ENCODE results near the gene CEBPB.

The CEBPB gene

DNA sequence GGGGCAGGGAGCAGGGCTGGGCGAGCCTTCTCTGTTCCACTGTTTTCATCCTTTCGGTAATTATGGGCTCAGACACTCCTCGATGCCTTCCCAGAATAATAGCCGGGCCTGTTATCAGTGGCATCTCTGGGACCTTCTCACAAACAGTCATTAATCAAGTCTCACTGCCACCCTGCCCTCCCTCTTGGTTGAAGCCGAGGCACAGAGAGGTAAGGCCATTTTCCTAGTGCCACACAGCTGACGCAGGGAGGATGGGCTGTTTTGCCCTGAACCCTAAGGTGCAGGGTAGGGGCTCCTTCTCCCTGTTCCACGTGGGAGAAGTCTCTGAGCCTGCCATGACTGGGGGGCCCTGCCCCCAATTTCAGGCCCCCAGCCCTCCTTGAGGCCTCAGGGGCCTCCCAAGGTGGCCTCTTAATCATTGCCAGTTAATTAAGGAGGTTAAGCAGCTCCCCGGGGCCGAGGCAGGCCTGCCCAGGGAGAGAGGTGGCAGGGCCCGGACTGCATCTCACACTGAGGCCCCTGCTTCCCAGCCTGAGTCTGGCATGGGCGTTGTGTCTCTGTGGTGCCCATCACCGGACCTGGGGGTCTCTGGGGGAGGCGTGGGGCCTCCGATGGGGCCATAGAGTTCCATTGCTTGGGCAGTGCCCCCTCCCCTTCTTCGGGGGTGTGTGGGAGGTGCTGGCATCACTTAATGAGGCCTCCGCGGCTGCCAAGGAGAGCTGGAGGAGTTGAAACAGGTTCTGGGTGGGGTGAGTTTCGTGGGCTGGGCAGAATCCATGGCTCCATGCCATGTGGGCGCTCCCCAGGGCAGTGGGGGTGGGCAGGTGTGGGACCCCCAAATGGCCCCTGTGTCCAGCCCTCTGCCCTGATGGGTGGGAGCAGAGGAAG, 42.9 kb downstream of the CEBPB start:
- H4K20me1 ChIP-seq (ENCODE audit: insufficient read depth, low read length) = no peaks in the 10 kb centered on the region
- H3K27me3 ChIP-seq (replicated peaks; ENCODE audit: insufficient read depth, low read length) = peaks cover 44% of the 10 kb centered on the region
- no peak overlapping the region for H3K9ac ChIP-seq (ENCODE audit: low read length)
- H3F3A ChIP-seq (ENCODE audit: insufficient read depth, low read length) = no peaks in the 10 kb centered on the region
- H2AFZ ChIP-seq (ENCODE audit: low read length) = no peak overlapping the region
- no peaks in the 10 kb centered on the region for H3K79me2 ChIP-seq (ENCODE audit: low read length)
- no peaks in the 10 kb centered on the region for H3K4me1 ChIP-seq (ENCODE audit: low read length)
- no peak overlapping the region for H3K27ac ChIP-seq (ENCODE audit: low read length)
- H3K9me2 ChIP-seq (replicated peaks; ENCODE audit: insufficient read depth, low read length) = no peaks in the 10 kb centered on the region
- no peak overlapping the region for H3K4me3 ChIP-seq (ENCODE audit: low read length)
- no peak overlapping the region for H3K4me2 ChIP-seq (ENCODE audit: low read depth, low read length)
- no peaks in the 10 kb centered on the region for H3K36me3 ChIP-seq (replicated peaks; ENCODE audit: insufficient read depth, low read length)
- H3K9me3 ChIP-seq (replicated peaks; ENCODE audit: insufficient read depth, low read length) = no peaks in the 10 kb centered on the region
- no peak for TF ChIP-seq CTCF (IDR thresholded peaks at IDR 0.05; ENCODE audit: low read length)
- TF ChIP-seq EZH2phosphoT487 (IDR thresholded peaks at IDR 0.05; ENCODE audit: low read length) = no peak
- TF ChIP-seq EZH2 (optimal IDR thresholded peaks at IDR 0.05; ENCODE audit: low read depth, low read length) = no peak
- DNase-seq = no peak

- Histone ChIP-seq H3K9ac (ENCODE audit: low read length) (no peak overlapping the region), H3K9me3 (replicated peaks; ENCODE audit: insufficient read depth, low read length) (no peaks in the 10 kb centered on the region), H3K4me3 (ENCODE audit: low read length) (no peak overlapping the region), H3K27me3 (replicated peaks; ENCODE audit: insufficient read depth, low read length) (peaks cover 43% of the 10 kb centered on the region), H2AFZ (ENCODE audit: low read length) (no peak overlapping the region), H3K79me2 (ENCODE audit: low read length) (no peaks in the 10 kb centered on the region), H3K4me2 (ENCODE audit: low read depth, low read length) (no peak overlapping the region), H4K20me1 (ENCODE audit: insufficient read depth, low read length) (no peaks in the 10 kb centered on the region), H3F3A (ENCODE audit: insufficient read depth, low read length) (no peaks in the 10 kb centered on the region), H3K36me3 (replicated peaks; ENCODE audit: insufficient read depth, low read length) (no peaks in the 10 kb centered on the region), H3K27ac (ENCODE audit: low read length) (no peak overlapping the region), H3K4me1 (ENCODE audit: low read length) (no peaks in the 10 kb centered on the region), H3K9me2 (replicated peaks; ENCODE audit: insufficient read depth, low read length) (no peaks in the 10 kb centered on the region)
- no peak for TF ChIP-seq CTCF (IDR thresholded peaks at IDR 0.05; ENCODE audit: low read length)
- TF ChIP-seq EZH2 (optimal IDR thresholded peaks at IDR 0.05; ENCODE audit: low read depth, low read length) = no peak
- no peak for TF ChIP-seq EZH2phosphoT487 (IDR thresholded peaks at IDR 0.05; ENCODE audit: low read length)
- no peak for DNase-seq
These were observed 43.7 kb downstream of the CEBPB start for GRCh38 chr20:50234288-50234687.

- Histone ChIP-seq H3K79me2 (ENCODE audit: low read length) (no peaks in the 10 kb centered on the region), H3K4me3 (ENCODE audit: low read length) (no peak overlapping the region), H3K36me3 (replicated peaks; ENCODE audit: insufficient read depth, low read length) (no peaks in the 10 kb centered on the region), H3K4me2 (ENCODE audit: low read depth, low read length) (no peak overlapping the region), H3K4me1 (ENCODE audit: low read length) (no peaks in the 10 kb centered on the region), H4K20me1 (ENCODE audit: insufficient read depth, low read length) (no peaks in the 10 kb centered on the region), H3F3A (ENCODE audit: insufficient read depth, low read length) (no peaks in the 10 kb centered on the region), H2AFZ (ENCODE audit: low read length) (no peak overlapping the region), H3K9ac (ENCODE audit: low read length) (no peak overlapping the region), H3K27me3 (replicated peaks; ENCODE audit: insufficient read depth, low read length) (peaks cover 65% of the 10 kb centered on the region), H3K9me2 (replicated peaks; ENCODE audit: insufficient read depth, low read length) (no peaks in the 10 kb centered on the region), H3K9me3 (replicated peaks; ENCODE audit: insufficient read depth, low read length) (no peaks in the 10 kb centered on the region), H3K27ac (ENCODE audit: low read length) (no peak overlapping the region)
- no peak for TF ChIP-seq EZH2 (optimal IDR thresholded peaks at IDR 0.05; ENCODE audit: low read depth, low read length)
- TF ChIP-seq EZH2phosphoT487 (IDR thresholded peaks at IDR 0.05; ENCODE audit: low read length) = no peak
- DNase-seq = no peak
These were observed 46.7 kb downstream of the CEBPB start for GRCh38 chr20:50237349-50237748.
